ENCODE measurements around the gene CFH. TPM values are rescaled to one million over a fixed set of nuclear protein-coding genes. Genes with fewer than 3 reads are reported as not detected.

Gene CFH
- total RNA-seq, 1 donor from 2014 or later = not detected

Other genes with a start within 250 kb of the CFH start
- gene KCNT2, start 43.6 kb upstream of the CFH start, total RNA-seq (ENCODE audit: unreplicated experiment) = 126 TPM
- gene CFHR3, start 122.8 kb downstream of the CFH start, total RNA-seq (ENCODE audit: unreplicated experiment) = not detected
- not detected for gene CFHR1, start 167.7 kb downstream of the CFH start, total RNA-seq (ENCODE audit: unreplicated experiment)
- not detected for gene CFHR4, start 236.0 kb downstream of the CFH start, total RNA-seq (ENCODE audit: unreplicated experiment)

All from glutamatergic neuron (in vitro differentiated cells).